Activated CD4-positive, alpha-beta T cell treated with anti-CD3 and anti-CD28 coated beads, Interleukin-2, amount 50 U/mL, for 16 hours (primary cell): ENCODE measurements around the gene EHBP1L1.
"Not testable (repeated sequence)": the region's sequence is repeated elsewhere in the genome, so short reads cannot be mapped to it uniquely, and the experiment has no call there.

Source experiments
- DNase-seq: peaks from one replicate; pipeline ENCODE4 v3.0.0-alpha.2; 2020

EHBP1L1 gene

DNA sequence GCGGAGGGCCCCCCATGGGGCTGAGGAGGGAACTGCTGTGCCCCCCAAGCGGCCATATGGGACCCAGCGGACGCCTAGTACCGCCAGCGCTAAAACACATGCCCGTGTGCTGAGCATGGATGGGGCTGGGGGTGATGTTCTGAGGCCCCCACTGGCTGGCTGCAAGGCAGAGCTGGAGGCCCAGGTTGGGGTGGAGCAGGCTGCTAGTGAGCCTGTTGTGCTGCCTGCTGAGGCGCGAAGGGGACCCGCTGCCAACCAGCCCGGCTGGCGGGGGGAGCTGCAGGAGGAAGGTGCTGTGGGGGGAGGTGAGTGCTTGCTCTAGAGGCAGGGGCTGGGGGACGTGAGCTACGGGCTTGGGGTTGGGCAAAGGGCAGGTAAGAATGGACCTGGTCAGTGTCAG is 42.9 kb downstream of the EHBP1L1 start:
- DNase-seq, result no peak

DNA sequence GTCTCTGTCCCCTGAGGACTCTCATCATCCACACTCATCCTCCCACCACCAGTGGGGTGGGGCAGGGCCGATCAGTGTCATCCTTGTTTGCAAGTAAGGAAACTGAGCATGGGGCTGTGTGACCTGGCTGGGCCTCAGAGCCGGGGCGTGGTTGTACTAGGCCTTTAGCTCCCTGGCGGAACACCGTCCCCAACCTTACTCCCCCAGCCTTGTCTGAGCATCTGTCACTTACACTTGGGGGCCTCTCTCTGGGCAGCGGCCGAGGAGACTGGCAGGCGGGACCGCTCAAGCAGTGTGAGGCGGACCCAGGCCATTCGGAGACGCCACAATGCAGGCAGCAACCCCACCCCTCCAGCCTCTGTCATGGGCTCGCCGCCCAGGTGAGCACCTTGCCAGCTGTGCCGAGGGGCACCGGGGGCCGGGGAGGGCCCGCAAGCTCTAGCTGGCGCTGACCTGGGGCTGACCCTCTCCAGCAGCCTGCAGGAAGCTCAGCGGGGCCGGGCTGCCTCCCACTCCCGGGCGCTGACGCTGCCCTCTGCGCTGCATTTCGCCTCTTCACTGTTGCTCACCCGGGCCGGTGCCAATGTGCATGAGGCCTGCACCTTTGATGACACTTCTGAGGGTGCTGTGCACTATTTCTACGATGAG is 43.6 kb downstream of the EHBP1L1 start:
- DNase-seq, result no peak

DNA sequence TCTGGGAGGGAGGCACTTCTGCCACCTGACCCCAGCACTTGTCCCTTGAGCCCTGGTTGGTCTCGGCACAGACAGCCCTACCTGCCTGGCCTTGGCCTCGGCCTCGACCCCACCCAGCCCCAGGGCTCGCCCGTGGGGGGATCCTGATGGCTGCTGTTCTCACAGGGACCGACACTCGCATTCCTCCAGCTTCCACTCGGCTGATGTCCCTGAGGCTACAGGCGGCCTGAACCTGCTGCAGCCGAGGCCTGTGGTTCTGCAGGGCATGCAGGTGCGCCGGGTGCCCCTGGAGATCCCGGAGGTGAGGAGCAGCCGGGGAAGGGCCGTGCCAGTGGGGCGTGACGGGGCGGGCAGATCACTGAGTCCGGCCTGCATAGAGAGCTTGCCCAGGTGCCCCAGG is 44.8 kb downstream of the EHBP1L1 start:
- DNase-seq, result no peak

DNA sequence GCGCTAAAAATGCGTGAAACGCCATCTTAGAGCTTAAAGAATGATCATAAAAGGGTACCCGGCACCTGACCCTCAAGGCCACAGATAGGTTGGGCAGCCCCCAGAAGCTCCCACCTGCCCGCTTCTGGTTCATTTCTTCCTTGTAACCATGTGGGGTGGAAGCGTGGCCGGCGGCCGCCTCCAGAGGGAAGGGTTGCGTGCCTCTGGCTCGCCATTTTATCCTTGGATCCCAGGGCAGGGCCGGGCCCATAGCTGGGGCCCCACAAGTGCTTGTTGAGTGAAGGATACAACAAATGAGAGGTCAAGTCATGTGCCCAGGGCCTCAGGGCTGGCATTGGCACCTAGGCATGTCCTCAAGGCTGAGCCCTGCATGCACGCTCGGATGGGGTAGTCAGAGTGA is 45.6 kb downstream of the EHBP1L1 start:
- DNase-seq, result no peak

DNA sequence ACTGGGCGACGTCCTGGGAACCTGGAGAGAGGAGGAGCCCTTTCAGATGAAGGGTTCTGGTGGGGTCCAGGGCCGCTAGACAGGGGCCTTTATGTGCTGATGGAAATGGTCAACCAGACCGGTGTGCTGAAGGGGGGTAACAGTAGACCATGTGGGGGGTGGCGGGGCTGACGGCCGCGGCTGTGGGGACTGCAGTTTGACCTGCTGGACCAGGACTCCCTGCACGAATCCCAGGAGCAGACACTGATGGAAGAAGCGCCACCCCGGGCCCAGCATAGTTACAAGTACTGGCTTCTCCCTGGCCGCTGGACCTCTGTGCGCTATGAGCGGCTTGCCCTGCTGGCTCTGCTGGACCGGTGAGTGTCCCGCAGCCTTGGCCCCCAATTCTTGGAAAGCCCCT is 46.2 kb downstream of the EHBP1L1 start:
- DNase-seq, result no peak

DNA sequence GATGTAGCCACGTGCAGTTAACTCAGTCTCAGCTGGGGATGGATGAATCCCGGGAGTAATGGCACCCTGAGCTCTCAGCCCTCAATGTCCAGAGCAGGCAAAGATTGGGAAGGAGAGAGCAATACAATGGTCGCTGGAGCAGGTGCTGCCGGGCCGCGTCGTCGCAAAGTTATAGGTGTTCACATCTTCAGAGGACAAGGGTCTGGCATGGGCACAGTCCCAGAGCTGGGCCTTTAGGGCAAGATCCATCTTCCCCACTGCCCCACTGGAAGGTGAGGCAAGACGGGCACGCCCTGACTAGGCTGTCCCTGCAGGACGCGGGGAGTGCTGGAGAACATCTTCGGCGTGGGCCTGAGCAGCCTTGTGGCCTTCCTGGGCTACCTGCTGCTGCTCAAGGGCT is 47.3 kb downstream of the EHBP1L1 start:
- DNase-seq, result no peak

DNA sequence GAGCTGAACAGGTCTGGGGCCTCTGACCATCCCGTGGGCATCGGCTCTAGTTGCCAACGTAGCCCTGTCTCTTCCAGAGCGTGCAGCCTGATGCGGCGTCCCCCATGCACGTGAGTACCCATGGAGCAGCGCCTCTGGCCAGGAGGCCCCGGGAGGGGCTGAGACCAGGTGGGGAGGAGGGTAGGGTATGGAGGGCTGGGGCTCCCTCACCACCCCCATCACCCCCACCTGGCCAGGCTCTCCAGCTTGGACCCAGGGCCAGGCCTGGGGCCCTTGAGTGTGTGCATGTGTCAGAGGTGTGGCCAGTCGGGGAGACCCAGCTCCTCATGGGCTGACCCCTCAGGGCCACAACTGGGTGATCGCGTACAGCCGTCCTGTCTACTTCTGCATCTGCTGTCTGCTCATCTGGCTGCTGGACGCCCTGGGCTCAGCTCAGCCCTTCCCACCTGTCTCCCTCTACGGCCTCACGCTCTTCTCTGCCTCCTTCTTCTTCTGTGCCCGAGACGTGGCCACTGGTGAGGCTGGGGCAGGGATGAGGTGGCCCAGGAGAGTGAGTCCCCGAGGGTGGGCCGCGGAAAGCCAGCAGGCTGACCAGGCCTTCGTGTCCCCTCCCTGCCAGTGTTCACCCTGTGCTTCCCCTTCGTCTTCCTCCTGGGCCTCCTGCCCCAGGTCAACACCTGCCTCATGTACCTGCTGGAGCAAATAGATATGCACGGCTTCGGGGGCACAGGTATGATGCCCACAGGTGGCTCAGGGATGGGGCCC is 48.2 kb downstream of the EHBP1L1 start:
- no peak for DNase-seq

DNA sequence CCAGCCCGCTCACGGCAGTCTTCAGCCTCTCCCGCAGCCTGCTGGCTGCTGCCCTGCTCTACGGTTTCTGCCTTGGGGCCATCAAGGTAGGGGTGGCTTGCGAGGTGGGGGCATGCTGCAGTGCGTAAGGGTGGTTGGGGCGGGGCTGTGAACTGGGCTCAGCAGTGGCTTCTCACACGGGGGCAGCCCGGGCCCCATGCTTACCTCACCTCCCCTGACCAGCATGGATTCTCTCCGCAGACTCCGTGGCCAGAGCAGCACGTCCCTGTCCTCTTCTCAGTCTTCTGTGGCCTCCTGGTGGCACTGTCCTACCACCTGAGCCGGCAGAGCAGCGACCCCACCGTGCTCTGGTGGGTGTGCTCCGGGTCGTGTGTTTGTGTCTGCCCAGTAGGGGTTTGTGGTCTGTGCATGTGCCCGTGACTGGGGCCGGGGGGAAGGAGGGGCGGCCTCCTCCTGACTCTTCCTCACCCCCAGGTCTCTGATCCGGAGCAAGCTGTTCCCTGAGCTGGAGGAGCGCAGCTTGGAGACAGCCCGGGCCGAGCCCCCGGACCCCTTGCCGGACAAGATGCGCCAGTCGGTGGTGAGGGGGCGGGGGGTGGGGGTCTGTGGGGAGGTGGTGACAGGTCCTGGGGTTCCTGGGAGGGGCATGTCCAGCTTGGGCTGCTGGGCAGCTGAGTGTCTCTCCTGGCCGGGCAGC is 49.2 kb downstream of the EHBP1L1 start:
- DNase-seq, result no peak

DNA sequence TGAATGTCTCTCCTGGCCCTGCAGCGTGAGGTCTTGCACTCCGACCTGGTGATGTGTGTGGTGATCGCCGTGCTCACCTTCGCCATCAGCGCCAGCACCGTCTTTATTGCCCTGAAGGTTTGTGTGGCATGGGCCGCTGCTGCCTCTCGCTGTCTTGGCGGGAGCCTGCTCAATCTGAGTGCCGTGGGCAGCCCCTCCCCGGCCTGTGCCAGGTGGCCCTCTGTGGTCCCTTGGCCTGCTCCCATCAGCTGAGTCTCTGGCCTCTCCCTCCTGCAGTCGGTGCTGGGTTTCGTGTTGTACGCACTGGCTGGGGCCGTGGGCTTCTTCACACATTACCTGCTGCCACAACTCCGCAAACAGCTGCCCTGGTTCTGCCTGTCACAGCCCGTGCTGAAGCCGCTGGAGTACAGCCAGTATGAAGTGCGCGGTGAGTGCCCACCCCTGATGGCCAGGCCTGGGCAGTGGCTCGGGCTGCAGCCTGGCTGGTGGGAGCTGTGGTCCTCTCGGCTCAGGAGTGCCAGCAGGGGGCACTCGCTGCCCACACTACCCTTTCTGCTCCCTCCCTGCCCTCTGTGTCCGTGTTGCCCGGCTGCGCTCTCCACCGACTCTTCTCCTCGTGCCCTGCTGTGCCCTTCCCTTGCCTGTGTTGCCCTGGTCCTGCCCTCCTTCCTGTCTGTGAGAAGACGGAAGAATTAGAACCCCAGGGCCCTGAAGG is 49.9 kb downstream of the EHBP1L1 start:
- DNase-seq, result peak; percentile 33

DNA sequence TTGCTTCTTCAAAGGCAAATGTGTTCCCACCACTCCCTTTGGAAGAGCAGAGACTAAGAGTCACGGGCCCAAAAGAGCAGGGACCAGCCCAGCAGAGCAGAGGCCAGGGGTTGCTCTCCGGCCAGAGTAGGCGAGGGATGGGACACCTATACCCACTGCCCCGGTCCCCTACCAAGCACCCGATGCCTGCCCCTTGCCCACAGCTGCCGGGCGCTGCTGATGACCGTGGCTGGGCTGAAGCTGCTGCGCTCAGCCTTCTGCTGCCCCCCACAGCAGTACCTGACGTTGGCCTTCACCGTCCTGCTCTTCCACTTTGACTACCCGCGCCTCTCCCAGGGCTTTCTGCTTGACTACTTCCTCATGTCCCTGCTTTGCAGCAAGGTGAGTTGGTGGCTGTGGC is 51.3 kb downstream of the EHBP1L1 start:
- no peak for DNase-seq

DNA sequence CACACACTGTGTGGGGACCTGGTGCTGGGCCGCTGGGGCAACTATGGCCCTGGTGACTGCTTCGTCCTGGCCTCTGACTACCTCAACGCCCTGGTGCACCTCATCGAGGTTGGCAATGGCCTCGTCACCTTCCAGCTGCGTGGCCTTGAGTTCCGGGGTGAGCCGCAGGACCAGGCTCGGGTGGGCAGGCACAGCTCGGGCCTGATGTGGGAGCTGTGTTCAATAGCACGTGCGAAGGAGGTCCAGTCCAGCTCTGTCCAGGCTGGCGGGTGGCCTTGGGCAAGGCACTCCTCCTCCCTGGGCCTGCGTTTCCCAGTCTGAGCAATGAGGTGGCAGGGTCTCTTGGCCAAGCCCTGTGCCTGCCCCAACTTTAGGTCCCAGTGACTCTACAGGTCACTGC is 53.7 kb downstream of the EHBP1L1 start:
- DNase-seq, result no peak

DNA sequence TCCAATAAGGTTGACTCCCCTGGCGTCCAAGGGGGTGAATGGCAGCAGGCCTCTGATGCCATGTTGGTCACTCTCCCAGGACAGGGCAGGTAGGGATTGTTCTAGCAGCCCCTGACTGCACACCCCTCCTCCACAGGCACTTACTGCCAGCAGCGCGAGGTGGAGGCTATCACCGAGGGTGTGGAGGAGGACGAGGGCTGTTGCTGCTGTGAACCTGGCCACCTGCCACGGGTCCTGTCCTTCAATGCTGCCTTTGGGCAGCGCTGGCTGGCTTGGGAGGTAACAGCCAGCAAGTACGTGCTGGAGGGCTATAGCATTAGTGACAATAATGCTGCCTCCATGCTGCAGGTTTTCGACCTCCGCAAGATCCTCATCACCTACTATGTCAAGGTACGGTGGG is 54.4 kb downstream of the EHBP1L1 start:
- DNase-seq, result no peak

DNA sequence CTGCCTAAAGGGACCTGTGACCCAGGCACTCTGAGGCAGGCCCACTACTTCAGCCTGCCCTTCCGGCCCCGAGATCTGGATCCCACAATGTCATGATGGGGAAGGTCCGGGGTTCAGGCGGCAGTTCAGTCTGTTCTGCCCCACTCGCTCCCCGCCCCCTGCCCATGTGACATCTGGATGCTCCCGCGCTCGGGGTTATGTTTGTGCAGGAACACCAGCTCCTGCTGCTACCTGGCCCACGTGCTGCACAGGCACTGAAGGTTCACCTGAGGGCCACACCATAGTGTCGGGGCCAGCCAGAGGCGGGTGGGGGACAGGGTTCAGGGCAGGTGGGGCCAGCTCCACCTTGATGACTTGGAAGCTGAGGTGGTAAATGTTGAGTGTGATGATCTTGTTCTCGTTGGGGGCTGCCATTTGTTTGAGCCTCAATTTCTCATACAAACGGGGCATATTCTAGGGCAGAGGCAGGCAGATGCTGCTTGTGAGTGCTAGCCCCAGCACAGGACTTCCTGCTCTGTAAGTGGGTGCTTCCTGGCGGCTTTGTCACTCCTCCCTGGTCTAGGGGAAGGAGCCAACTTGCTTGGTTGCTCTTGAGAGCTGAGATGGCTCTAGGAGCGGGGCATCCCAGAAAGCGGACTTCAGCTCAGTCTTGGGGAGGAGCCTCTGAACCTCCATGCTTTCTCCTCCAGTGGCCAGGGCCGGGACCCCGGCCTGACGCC is 57.7 kb downstream of the EHBP1L1 start:
- DNase-seq, result no peak

DNA sequence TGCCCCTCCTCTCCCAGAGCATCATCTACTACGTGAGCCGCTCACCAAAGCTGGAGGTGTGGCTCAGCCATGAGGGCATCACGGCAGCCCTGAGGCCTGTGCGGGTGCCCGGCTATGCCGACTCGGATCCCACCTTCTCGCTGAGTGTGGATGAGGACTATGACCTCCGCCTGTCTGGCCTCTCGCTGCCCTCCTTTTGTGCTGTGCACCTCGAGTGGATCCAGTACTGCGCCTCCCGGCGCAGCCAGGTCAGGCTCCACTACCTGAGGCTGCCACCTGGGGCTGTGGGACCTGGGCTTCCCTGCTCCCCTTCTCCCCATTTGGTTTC is 58.2 kb downstream of the EHBP1L1 start:
- no peak for DNase-seq

DNA sequence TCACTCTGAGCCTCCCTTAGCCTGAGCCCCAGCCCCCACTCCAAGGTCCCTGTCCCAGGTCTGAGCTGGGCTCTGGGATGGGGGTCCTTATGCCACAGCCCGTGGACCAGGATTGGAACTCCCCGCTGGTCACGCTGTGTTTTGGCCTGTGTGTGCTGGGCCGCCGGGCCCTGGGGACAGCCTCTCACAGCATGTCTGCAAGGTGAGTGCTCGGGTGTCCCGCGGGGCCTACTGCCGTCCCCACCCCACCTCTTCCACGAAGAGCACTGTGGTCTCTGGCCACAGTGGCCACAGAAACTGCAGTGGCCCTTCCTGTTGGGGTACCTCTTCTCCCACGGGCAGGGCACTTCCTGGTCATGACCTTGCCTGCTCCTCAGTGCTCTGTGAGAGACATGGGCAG is 58.6 kb downstream of the EHBP1L1 start:
- DNase-seq, result no peak

DNA sequence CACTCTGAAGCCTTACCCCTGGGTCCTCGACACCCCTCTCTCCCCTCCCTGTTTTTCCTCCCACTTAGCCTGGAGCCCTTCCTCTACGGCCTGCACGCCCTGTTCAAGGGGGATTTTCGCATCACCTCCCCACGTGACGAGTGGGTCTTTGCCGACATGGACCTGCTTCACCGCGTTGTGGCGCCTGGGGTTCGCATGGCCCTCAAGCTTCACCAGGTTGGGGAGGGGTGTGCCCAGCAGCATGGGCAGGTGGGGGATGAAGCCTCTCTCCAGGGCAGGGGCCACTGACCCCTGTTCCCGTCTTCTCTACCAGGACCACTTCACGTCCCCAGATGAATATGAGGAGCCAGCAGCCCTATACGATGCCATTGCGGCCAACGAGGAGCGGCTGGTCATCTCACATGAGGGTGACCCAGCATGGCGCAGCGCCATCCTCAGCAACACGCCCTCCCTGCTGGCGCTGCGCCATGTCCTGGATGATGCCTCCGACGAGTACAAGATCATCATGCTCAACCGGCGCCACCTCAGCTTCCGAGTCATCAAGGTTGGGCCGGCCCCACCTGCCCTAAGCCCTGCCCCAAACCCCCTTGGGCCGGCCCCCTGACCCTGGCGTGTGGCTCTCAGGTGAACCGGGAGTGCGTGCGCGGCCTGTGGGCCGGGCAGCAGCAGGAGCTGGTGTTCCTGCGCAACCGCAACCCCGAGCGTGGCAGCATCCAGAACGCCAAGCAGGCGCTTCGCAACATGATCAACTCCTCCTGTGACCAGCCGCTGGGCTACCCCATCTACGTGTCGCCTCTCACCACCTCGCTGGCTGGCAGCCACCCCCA is 59.3 kb downstream of the EHBP1L1 start:
- DNase-seq, result no peak

DNA sequence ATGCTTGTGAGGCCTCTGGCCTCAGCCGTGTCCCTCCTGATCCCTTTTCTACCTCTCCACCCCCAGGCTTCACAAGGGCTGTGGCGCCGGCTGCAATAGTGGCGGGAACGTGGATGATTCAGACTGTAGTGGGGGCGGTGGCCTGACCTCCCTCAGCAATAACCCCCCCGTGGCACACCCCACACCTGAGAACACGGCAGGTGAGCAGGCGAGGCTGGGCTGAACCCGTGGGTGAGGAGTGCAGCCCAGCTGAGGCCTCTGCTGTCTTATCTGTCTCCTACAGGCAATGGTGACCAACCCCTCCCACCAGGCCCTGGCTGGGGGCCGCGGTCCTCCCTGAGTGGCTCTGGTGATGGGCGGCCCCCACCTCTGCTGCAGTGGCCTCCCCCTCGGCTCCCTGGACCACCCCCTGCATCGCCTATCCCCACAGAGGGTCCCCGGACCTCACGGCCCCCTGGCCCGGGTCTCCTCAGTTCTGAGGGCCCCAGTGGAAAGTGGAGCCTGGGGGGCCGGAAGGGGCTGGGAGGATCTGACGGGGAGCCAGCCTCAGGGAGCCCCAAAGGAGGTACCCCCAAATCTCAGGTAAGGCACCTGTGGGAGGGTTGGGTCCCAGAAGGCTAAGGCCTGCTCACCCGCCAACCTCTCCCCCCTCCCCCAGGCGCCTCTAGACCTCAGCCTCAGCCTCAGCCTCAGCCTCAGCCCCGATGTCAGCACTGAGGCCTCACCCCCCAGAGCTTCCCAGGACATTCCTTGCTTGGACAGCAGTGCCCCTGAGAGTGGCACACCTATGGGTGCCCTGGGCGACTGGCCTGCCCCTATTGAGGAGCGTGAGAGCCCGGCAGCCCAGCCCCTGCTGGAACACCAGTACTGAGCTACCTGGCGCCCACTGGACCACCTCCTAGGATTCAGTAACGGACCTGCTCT is 60.5 kb downstream of the EHBP1L1 start:
- no peak for DNase-seq

DNA sequence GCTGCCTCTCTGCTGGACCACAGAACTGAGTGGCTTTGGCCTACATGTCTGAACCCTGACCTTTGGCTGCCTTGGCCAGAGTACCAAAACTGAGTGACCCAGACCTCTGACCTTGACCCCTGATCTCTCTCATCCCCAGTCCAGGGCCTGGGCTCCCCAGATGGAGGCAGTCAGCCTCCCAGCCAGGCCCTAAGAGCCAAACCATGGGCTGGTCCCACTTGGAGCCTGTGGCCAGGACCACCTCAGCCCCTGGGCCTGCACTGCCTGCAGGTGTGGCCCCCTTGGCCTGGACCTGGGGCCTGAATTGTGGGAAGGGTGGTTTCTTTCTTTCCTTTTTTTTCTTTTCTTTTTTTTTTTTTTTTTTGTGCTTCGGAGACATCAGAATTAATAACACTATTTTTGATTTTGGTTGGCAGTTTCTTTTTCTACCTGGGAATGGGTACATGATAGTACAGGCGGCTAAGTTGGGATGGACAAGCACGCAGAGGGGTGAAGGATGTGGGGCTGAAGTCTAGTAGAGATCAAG is 61.2 kb downstream of the EHBP1L1 start:
- DNase-seq, result no peak

DNA sequence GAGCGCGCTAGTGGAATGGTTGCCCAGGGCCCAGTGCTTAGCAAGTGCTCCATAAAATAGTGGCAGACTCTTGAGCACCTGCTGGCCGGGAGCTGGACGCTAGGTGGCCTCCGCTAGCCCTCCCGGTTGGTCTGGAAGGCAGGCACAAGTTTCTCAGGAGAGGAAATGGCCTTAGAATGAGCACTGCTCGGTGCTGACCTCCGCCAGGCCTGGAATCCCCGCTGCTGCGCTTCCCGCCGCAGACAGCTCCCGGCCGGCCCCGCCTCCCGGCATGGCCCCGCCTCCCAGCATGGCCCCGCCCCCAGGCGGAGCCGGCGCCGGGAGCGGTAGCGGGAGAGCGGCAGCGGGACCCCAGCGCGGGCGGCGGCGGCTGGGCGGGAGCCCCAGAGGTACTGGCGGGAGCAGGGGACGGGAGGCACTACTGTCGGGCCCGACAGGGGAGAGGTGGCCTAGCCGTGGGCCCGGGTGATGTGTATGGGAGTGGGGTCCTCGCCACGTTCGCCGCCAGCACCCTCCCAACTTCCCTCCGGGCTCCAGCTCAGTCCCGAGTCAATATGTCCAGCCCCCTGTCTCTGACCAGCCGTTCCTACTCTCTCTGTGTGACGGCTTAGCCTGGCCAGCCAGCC is 62.1 kb downstream of the EHBP1L1 start, which contains the start of gene SIPA1:
TSS of gene SIPA1 (plus strand) at position 308 of the 626 bp plus-strand sequence. CDS start 2,821 bp downstream, outside the sequence.
- peak; percentile 70 for DNase-seq

DNA sequence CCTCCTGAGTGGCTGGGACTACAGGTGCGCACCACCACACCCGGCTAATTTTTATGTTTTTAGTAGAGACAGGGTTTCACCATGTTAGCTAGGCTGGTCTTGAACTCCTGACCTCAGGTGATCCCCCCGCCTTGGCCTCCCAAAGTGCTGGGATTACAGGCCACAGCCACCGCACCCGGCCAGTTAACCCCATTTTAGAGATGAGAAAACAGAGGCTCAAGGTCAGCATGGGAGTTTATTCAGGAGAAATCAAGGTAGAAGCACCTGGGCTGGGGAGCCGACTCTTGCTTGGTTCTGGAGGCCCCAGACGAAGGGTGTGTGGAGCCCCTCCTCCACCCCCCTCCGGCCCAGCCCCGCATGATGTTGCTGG is 63.4 kb downstream of the EHBP1L1 start:
- not testable (repeated sequence) for DNase-seq
